A673 (cell line): ENCODE data around the gene TUBA1A. TPM values are rescaled to one million over a fixed set of nuclear protein-coding genes. Genes with fewer than 3 reads are reported as not detected.

ENCODE experiments used
- BruUV-seq: library from RNA; stranded (reverse); fragments of 400-500 nt; replicated peaks from 2 replicates; lab custom pipeline; 2021; lab: Mats Ljungman, UMichigan
- CTCF ChIA-PET: fragments of 300-600 bp; sonication (Branson Sonifier 250); formaldehyde crosslinking; loops from one replicate; lab custom pipeline; 2022; ENCODE audit warnings: antibody characterized with exemption; lab: Charles Lee
- POLR2A ChIA-PET: fragments of 300-600 bp; sonication (Branson Sonifier 250); formaldehyde crosslinking; loops from one replicate; lab custom pipeline; 2022; ENCODE audit warnings: antibody characterized with exemption; ENCODE audit not compliant: low non-redundant PET; lab: Charles Lee
- DNase-seq: peaks from one replicate; pipeline ENCODE4 v3.0.0-alpha.2; 2015; ENCODE audit warnings: low spot score
- H3K27ac ChIP-seq: fragments of 200-600 bp; sonication (generic); 2 replicates; pipeline ENCODE4 v1.5.1; 2016; ENCODE audit warnings: mixed run types, low read depth, mild to moderate bottlenecking, mixed read lengths, antibody characterized with exemption, low read length; ENCODE audit not compliant: poor library complexity, severe bottlenecking
- H3K27me3 ChIP-seq: fragments of 200-600 bp; sonication (generic); replicated peaks from 2 replicates; pipeline ENCODE4 v1.6.1; 2017; ENCODE audit warnings: mixed run types, low read depth, mild to moderate bottlenecking, mixed read lengths, antibody characterized with exemption, low read length; ENCODE audit not compliant: insufficient read depth, poor library complexity
- H3K36me3 ChIP-seq: fragments of 200-600 bp; sonication (generic); 2 replicates; pipeline ENCODE4 v1.6.1; 2016; ENCODE audit warnings: mixed run types, mild to moderate bottlenecking, mixed read lengths, antibody characterized with exemption, low read length; ENCODE audit not compliant: insufficient read depth, poor library complexity, severe bottlenecking
- H3K4me1 ChIP-seq: fragments of 200-600 bp; sonication (generic); 2 replicates; pipeline ENCODE4 v1.6.1; 2017; ENCODE audit warnings: mixed run types, mild to moderate bottlenecking, mixed read lengths, antibody characterized with exemption, low read length; ENCODE audit not compliant: insufficient read depth, poor library complexity, severe bottlenecking
- H3K4me3 ChIP-seq: fragments of 200-600 bp; sonication (generic); 2 replicates; pipeline ENCODE4 v1.5.1; 2016; ENCODE audit warnings: low read depth, mixed run types, mild to moderate bottlenecking, mixed read lengths, low read length; ENCODE audit not compliant: poor library complexity, severe bottlenecking
- H3K9me3 ChIP-seq: fragments of 200-600 bp; sonication (generic); 2 replicates; pipeline ENCODE4 v1.6.1; 2016; ENCODE audit warnings: mixed run types, low read depth, mild to moderate bottlenecking, mixed read lengths, antibody characterized with exemption, low read length; ENCODE audit not compliant: poor library complexity, severe bottlenecking
- EZH2 ChIP-seq: fragments of 200-600 bp; sonication (generic); IDR thresholded peaks from 2 replicates; pipeline ENCODE4 v1.6.1; 2017; ENCODE audit warnings: borderline replicate concordance, low read depth, mild to moderate bottlenecking, mixed read lengths, antibody characterized with exemption, low read length; ENCODE audit not compliant: poor library complexity, severe bottlenecking
- intact Hi-C: fragments of 100-400 bp; cut with micrococcal nuclease; formaldehyde crosslinking; loops from one replicate; pipeline ENCODE4 v1.10.0; 2022; ENCODE audit not compliant: unreplicated experiment
- total RNA-seq: library from RNA; stranded (reverse); gene quantifications from 2 replicates; pipeline ENCODE4 v1.2.3, GENCODE V29; 2021
- TF ChIP-seq, protein P1 (sequence below): fragments of 300-800, 200-600 bp; sonication (generic); conservative IDR thresholded peaks from 2 replicates; pipeline ENCODE4 v1.5.1; 2017; ENCODE audit warnings: low read depth, mild to moderate bottlenecking, antibody characterized with exemption, low read length, moderate library complexity, mixed read lengths

TUBA1A gene
- total RNA-seq, 1 experiment from 2014 or later, result 504 TPM

DNA sequence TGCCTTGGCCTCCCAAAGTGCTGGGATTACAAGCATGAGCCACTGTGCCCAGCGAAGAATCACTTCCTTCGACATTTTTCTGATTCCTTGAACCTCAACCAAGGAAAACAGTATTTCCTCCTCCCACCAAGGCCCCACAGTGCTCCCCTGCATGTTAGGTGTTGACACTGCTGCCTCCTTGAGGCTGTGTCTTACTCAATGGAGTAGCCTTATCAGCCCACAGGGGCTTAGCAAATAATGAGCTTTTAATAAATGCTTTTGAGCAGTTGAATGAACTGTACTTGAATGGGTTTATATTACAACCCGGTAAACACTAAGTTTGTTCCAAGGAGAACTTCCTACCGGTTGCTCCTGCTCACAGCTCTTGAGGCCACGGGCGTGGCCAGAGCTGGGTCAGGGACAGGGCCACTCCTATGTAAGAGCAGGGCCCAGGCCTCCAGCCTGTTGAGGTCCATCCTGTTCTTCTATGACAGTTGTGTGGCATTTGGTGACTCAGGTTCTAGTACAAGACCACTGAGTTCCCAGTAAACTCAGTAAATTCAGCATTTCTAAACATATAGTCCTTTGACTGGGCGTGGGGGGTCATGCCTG, 36.8 kb upstream of the TUBA1A start:
- POLR2A ChIA-PET, result no interaction called here
- DNase-seq, result peak; percentile 31
- TF ChIP-seq, protein P1, sequence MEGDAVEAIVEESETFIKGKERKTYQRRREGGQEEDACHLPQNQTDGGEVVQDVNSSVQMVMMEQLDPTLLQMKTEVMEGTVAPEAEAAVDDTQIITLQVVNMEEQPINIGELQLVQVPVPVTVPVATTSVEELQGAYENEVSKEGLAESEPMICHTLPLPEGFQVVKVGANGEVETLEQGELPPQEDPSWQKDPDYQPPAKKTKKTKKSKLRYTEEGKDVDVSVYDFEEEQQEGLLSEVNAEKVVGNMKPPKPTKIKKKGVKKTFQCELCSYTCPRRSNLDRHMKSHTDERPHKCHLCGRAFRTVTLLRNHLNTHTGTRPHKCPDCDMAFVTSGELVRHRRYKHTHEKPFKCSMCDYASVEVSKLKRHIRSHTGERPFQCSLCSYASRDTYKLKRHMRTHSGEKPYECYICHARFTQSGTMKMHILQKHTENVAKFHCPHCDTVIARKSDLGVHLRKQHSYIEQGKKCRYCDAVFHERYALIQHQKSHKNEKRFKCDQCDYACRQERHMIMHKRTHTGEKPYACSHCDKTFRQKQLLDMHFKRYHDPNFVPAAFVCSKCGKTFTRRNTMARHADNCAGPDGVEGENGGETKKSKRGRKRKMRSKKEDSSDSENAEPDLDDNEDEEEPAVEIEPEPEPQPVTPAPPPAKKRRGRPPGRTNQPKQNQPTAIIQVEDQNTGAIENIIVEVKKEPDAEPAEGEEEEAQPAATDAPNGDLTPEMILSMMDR, result peak; percentile 36; the same call in 1 of the 2 replicates
- TF ChIP-seq EZH2, result no peak

DNA sequence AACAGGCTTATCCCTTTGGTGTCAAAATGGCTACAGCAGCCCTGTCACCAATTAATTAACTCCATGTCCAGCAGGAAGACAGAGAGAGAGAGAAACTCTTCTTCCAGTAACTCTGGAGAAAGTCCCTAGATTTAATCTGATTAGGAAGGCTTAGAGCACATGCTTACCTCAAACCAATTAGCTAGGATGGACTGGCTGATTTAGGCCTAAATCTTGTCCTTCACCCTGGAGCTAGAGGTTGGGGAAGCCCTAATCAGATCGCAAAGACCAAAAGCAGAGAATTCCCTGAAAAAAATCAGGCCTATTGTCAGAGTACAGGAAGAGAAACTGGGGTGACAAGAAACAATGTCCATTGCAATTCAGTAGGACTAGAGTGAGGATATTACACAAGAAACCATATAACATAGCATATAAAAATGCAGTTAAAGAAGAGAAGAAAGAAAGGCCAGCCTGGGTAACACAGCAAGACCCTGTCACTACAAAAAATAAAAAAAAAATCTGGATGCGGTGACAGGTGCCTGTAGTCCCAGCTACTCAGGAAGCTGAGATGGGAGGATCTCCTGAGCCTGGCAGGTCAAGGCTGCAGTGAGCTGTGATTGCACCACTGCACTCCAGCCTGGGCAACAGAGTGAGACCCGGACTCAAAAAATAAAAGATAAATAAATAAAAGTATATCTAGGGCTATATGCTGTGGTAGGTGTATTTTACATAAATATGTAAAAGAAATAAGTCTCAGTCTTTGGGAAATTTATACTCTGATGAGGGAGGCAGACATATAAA, 34.9 kb upstream of the TUBA1A start:
- BruUV-seq, result no TSS peak
- no peak for DNase-seq
- no peak overlapping the region for H3K27ac ChIP-seq
- ChIA-PET CTCF (interaction anchor here (1.0 kb wide), 1 partner anchor 11 kb away, joined by 3 read pairs; no protein-coding TSS in a partner anchor), POLR2A (no interaction called here)
- H3K4me3 ChIP-seq, result no peak overlapping the region
- H3K4me1 ChIP-seq, result peaks cover 5% of the 10 kb centered on the region
- intact Hi-C loops, result no loop called here
- H3K27me3 ChIP-seq, result no peaks in the 10 kb centered on the region
- H3K36me3 ChIP-seq, result no peaks in the 10 kb centered on the region
- no peaks in the 10 kb centered on the region for H3K9me3 ChIP-seq
- TF ChIP-seq, protein P1, result no peak
- no peak for TF ChIP-seq EZH2

More for the DNA sequence above, 36.8 kb upstream of the TUBA1A start:
- Histone ChIP-seq H3K27me3 (no peaks in the 10 kb centered on the region), H3K27ac (no peak overlapping the region), H3K36me3 (no peaks in the 10 kb centered on the region), H3K4me1 (peaks cover 5% of the 10 kb centered on the region), H3K4me3 (no peak overlapping the region), H3K9me3 (no peaks in the 10 kb centered on the region)
- CTCF ChIA-PET, result no interaction called here
- intact Hi-C loops, result no loop called here
- no TSS peak for BruUV-seq

DNA sequence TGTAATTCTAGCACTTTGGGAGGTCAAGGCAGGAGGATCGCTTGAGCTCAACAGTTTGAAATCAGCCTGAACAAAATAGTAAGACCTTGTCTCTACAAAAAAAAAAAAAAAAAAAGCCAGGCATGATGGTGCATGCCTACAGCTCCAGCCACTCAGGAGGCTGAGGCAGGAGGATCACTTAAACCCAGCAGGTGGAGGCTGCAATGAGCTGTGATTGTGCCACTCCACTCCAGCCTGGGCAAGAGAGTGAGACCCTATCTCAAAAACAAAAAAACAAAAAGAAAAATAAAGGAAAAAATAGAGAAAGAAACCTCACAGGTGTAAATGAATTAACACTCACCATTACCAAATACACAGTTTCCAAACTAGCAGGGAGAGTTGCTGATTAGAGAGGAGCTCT, 34.2 kb upstream of the TUBA1A start:
- no peaks in the 10 kb centered on the region for H3K36me3 ChIP-seq
- intact Hi-C loops, result no loop called here
- POLR2A ChIA-PET, result no interaction called here
- H3K9me3 ChIP-seq, result no peaks in the 10 kb centered on the region
- no peak overlapping the region for H3K4me3 ChIP-seq
- BruUV-seq, result no TSS peak
- no peak for TF ChIP-seq EZH2
- TF ChIP-seq, protein P1, result no peak
- DNase-seq, result no peak
- CTCF ChIA-PET, result interaction anchor here (0.6 to 0.7 kb wide), 2 partner anchors 8 to 413 kb away, joined by 5 to 8 read pairs; no protein-coding TSS in a partner anchor
- H3K27ac ChIP-seq, result no peak overlapping the region
- peaks cover 5% of the 10 kb centered on the region for H3K4me1 ChIP-seq
- H3K27me3 ChIP-seq, result no peaks in the 10 kb centered on the region
